ENCODE data around the gene KLHL21.

The KLHL21 gene

GRCh38 chr1:6623269-6623965 lies 20.7 kb upstream of the KLHL21 start:
- Histone ChIP-seq H3K27me3 (ENCODE audit: control insufficient read depth in 1 of 2, insufficient read depth in 2 of 2, low read length in 2 of 2) (no peaks in the 10 kb centered on the region), H3K27ac (ENCODE audit: low read depth, low read length) (no peak overlapping the region), H3K4me3 (ENCODE audit: low read depth in 1 of 2, low read length in 2 of 2) (no peak overlapping the region), H3K4me1 (ENCODE audit: insufficient read depth, low read length) (peaks cover 25% of the 10 kb centered on the region), H3K36me3 (ENCODE audit: insufficient read depth, low read length) (peaks cover 47% of the 10 kb centered on the region), H3K9me3 (ENCODE audit: low read length) (no peaks in the 10 kb centered on the region), H3K9ac (ENCODE audit: low read length) (no peak overlapping the region)

- Histone ChIP-seq H3K9me3 (ENCODE audit: low read length) (no peaks in the 10 kb centered on the region), H3K4me3 (ENCODE audit: low read depth in 1 of 2, low read length in 2 of 2) (no peak overlapping the region), H3K4me1 (ENCODE audit: insufficient read depth, low read length) (peaks cover 19% of the 10 kb centered on the region), H3K27me3 (ENCODE audit: control insufficient read depth in 1 of 2, insufficient read depth in 2 of 2, low read length in 2 of 2) (no peaks in the 10 kb centered on the region), H3K9ac (ENCODE audit: low read length) (no peak overlapping the region), H3K36me3 (ENCODE audit: insufficient read depth, low read length) (peaks cover 44% of the 10 kb centered on the region), H3K27ac (ENCODE audit: low read depth, low read length) (no peak overlapping the region)
These were observed 19.9 kb upstream of the KLHL21 start for GRCh38 chr1:6622396-6623152.

- H3K27ac ChIP-seq (ENCODE audit: low read depth, low read length): no peak overlapping the region
- H3K4me1 ChIP-seq (ENCODE audit: insufficient read depth, low read length): peaks cover 19% of the 10 kb centered on the region
- H3K9me3 ChIP-seq (ENCODE audit: low read length): no peaks in the 10 kb centered on the region
- H3K9ac ChIP-seq (ENCODE audit: low read length): no peak overlapping the region
- H3K4me3 ChIP-seq (ENCODE audit: low read depth in 1 of 2, low read length in 2 of 2): no peak overlapping the region
- no peaks in the 10 kb centered on the region for H3K27me3 ChIP-seq (ENCODE audit: control insufficient read depth in 1 of 2, insufficient read depth in 2 of 2, low read length in 2 of 2)
- peaks cover 46% of the 10 kb centered on the region for H3K36me3 ChIP-seq (ENCODE audit: insufficient read depth, low read length)
These were observed 19.0 kb upstream of the KLHL21 start for GRCh38 chr1:6621429-6622391.

GRCh38 chr1:6619045-6619444 lies 16.4 kb upstream of the KLHL21 start:
- Histone ChIP-seq H3K9ac (ENCODE audit: low read length) (no peak overlapping the region), H3K36me3 (ENCODE audit: insufficient read depth, low read length) (peaks cover 46% of the 10 kb centered on the region), H3K27ac (ENCODE audit: low read depth, low read length) (no peak overlapping the region), H3K4me1 (ENCODE audit: insufficient read depth, low read length) (peaks cover 18% of the 10 kb centered on the region), H3K9me3 (ENCODE audit: low read length) (no peaks in the 10 kb centered on the region), H3K27me3 (ENCODE audit: control insufficient read depth in 1 of 2, insufficient read depth in 2 of 2, low read length in 2 of 2) (no peaks in the 10 kb centered on the region), H3K4me3 (ENCODE audit: low read depth in 1 of 2, low read length in 2 of 2) (no peak overlapping the region)

GRCh38 chr1:6614929-6615785 lies 12.5 kb upstream of the KLHL21 start:
- Histone ChIP-seq H3K36me3 (ENCODE audit: insufficient read depth, low read length) (peaks cover 17% of the 10 kb centered on the region), H3K9me3 (ENCODE audit: low read length) (no peaks in the 10 kb centered on the region), H3K4me3 (ENCODE audit: low read depth in 1 of 2, low read length in 2 of 2) (peak overlapping the region; percentile 61 to 83), H3K27ac (ENCODE audit: low read depth, low read length) (peak overlapping the region; percentile 86), H3K27me3 (ENCODE audit: control insufficient read depth in 1 of 2, insufficient read depth in 2 of 2, low read length in 2 of 2) (no peaks in the 10 kb centered on the region), H3K9ac (ENCODE audit: low read length) (peak overlapping the region; percentile 34), H3K4me1 (ENCODE audit: insufficient read depth, low read length) (peaks cover 33% of the 10 kb centered on the region)

- H3K36me3 ChIP-seq (ENCODE audit: insufficient read depth, low read length): peaks cover 8% of the 10 kb centered on the region
- peak overlapping the region; percentile 99 for H3K27ac ChIP-seq (ENCODE audit: low read depth, low read length)
- H3K4me3 ChIP-seq (ENCODE audit: low read depth in 1 of 2, low read length in 2 of 2): peak overlapping the region; percentile 50 to 68
- no peaks in the 10 kb centered on the region for H3K9me3 ChIP-seq (ENCODE audit: low read length)
- H3K27me3 ChIP-seq (ENCODE audit: control insufficient read depth in 1 of 2, insufficient read depth in 2 of 2, low read length in 2 of 2): no peaks in the 10 kb centered on the region
- H3K9ac ChIP-seq (ENCODE audit: low read length): no peak overlapping the region
- peaks cover 37% of the 10 kb centered on the region for H3K4me1 ChIP-seq (ENCODE audit: insufficient read depth, low read length)
These were observed 11.6 kb upstream of the KLHL21 start for GRCh38 chr1:6614019-6614928.

GRCh38 chr1:6613361-6614018 lies 10.8 kb upstream of the KLHL21 start, which contains the start of gene PHF13:
Gene PHF13, plus strand, starts transcription at chr1:6613731. Its CDS starts 336 bp downstream, at chr1:6614067.
- H3K27me3 ChIP-seq (ENCODE audit: control insufficient read depth in 1 of 2, insufficient read depth in 2 of 2, low read length in 2 of 2): no peaks in the 10 kb centered on the region
- H3K9me3 ChIP-seq (ENCODE audit: low read length): no peaks in the 10 kb centered on the region
- peaks cover 39% of the 10 kb centered on the region for H3K4me1 ChIP-seq (ENCODE audit: insufficient read depth, low read length)
- H3K4me3 ChIP-seq (ENCODE audit: low read depth in 1 of 2, low read length in 2 of 2): peak within 1 kb of the TSS; percentile 88 to 91
- peak within 1 kb of the TSS; percentile 99 for H3K27ac ChIP-seq (ENCODE audit: low read depth, low read length)
- H3K36me3 ChIP-seq (ENCODE audit: insufficient read depth, low read length): peaks cover 8% of the 10 kb centered on the region
- peak within 1 kb of the TSS; percentile 97 for H3K9ac ChIP-seq (ENCODE audit: low read length)

GRCh38 chr1:6612641-6613360 lies 10.1 kb upstream of the KLHL21 start:
- Histone ChIP-seq H3K4me1 (ENCODE audit: insufficient read depth, low read length) (peaks cover 39% of the 10 kb centered on the region), H3K9me3 (ENCODE audit: low read length) (no peaks in the 10 kb centered on the region), H3K4me3 (ENCODE audit: low read depth in 1 of 2, low read length in 2 of 2) (peak overlapping the region; percentile 88 to 91), H3K36me3 (ENCODE audit: insufficient read depth, low read length) (peaks cover 5% of the 10 kb centered on the region), H3K9ac (ENCODE audit: low read length) (peak overlapping the region; percentile 97), H3K27me3 (ENCODE audit: control insufficient read depth in 1 of 2, insufficient read depth in 2 of 2, low read length in 2 of 2) (no peaks in the 10 kb centered on the region), H3K27ac (ENCODE audit: low read depth, low read length) (peak overlapping the region; percentile 96)

- peaks cover 5% of the 10 kb centered on the region for H3K36me3 ChIP-seq (ENCODE audit: insufficient read depth, low read length)
- peak overlapping the region; percentile 99 for H3K27ac ChIP-seq (ENCODE audit: low read depth, low read length)
- no peaks in the 10 kb centered on the region for H3K9me3 ChIP-seq (ENCODE audit: low read length)
- peaks cover 29% of the 10 kb centered on the region for H3K4me1 ChIP-seq (ENCODE audit: insufficient read depth, low read length)
- no peaks in the 10 kb centered on the region for H3K27me3 ChIP-seq (ENCODE audit: control insufficient read depth in 1 of 2, insufficient read depth in 2 of 2, low read length in 2 of 2)
- H3K4me3 ChIP-seq (ENCODE audit: low read depth in 1 of 2, low read length in 2 of 2): peak overlapping the region; percentile 48 to 69
- peak overlapping the region; percentile 81 for H3K9ac ChIP-seq (ENCODE audit: low read length)
These were observed 1.4 kb upstream of the KLHL21 start for GRCh38 chr1:6603915-6604558.

Measured in muscle layer of colon (tissue), 2 donors.